ENCODE results near the gene RASA3. TPM values are rescaled to one million over a fixed set of nuclear protein-coding genes. Genes with fewer than 3 reads are reported as not detected.
"Not testable (repeated sequence)": the region's sequence is repeated elsewhere in the genome, so short reads cannot be mapped to it uniquely, and the experiment has no call there.

Gene RASA3
- polyA plus RNA-seq, 1 donor from 2014 or later = 8.5 TPM

DNA sequence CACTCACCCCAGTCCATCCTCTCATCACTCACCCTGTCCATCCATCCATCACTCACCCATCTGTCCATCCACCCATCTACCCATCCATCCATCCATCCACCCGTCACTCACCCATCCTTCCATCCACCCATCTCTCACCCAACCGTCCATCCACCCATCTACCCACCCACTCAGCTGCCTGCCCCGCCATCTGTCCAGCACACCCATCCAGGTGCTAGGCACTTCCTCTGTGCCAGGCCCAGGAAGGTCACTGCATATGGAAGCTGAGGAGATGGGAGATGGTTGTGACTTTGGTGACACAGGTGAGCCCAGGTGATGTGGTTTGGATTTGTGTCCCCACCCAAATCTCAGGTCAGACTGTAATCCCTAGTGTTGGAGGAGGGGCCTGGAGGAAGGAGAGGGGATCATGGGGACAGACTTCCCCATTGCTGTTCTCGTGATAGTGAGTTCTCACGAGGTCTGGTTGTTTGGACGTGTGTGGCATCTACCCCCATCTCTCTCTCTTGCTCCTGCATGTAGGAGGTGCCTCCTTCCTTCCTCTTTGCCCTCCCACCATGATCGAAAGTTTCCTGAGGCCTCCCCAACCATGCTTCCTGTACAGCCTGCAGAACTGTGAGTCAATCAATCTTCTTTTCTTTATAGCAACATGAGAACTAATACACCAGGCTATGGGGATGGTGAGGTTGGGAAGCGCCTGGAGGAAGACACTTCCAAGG, 142.7 kb downstream of the RASA3 start:
- H3K4me2 ChIP-seq (ENCODE audit: low read length) = no peak overlapping the region
- H3K9me3 ChIP-seq (ENCODE audit: low read length) = no peaks in the 10 kb centered on the region
- H3K27ac ChIP-seq (ENCODE audit: low read length) = no peak overlapping the region
- H3K79me2 ChIP-seq (replicated peaks; ENCODE audit: insufficient read depth, low read length) = no peaks in the 10 kb centered on the region
- H4K20me1 ChIP-seq (ENCODE audit: insufficient read depth) = no peaks in the 10 kb centered on the region
- H3K9me2 ChIP-seq (ENCODE audit: insufficient read depth, low read length) = no peaks in the 10 kb centered on the region
- no peaks in the 10 kb centered on the region for H3K27me3 ChIP-seq (ENCODE audit: insufficient read depth, low read depth, low read length)
- no peak overlapping the region for H3K9ac ChIP-seq (ENCODE audit: low read length)
- no peak overlapping the region for H2AFZ ChIP-seq (ENCODE audit: low read depth, low read length)
- no peaks in the 10 kb centered on the region for H3F3A ChIP-seq (ENCODE audit: insufficient read depth, low read length, poor library complexity, severe bottlenecking)
- H3K4me3 ChIP-seq (ENCODE audit: low read length) = no peak overlapping the region
- no peaks in the 10 kb centered on the region for H3K36me3 ChIP-seq (ENCODE audit: insufficient read depth, low read length)
- TF ChIP-seq EP300 (conservative IDR thresholded peaks at IDR 0.05; ENCODE audit: poor library complexity, severe bottlenecking) (no peak), SMC3 (conservative IDR thresholded peaks at IDR 0.05; ENCODE audit: poor library complexity) (no peak), TAF1 (IDR thresholded peaks at IDR 0.05; ENCODE audit: low read depth) (no peak), RAD21 (conservative IDR thresholded peaks at IDR 0.05) (no peak), EZH2 (IDR thresholded peaks at IDR 0.05; ENCODE audit: borderline replicate concordance, insufficient read depth, low read length, poor library complexity, severe bottlenecking) (no peak), POLR2AphosphoS5 (IDR thresholded peaks at IDR 0.05) (no peak), MXI1 (conservative IDR thresholded peaks at IDR 0.05; ENCODE audit: poor library complexity, severe bottlenecking) (no peak)
- TF ChIP-seq, protein P1, sequence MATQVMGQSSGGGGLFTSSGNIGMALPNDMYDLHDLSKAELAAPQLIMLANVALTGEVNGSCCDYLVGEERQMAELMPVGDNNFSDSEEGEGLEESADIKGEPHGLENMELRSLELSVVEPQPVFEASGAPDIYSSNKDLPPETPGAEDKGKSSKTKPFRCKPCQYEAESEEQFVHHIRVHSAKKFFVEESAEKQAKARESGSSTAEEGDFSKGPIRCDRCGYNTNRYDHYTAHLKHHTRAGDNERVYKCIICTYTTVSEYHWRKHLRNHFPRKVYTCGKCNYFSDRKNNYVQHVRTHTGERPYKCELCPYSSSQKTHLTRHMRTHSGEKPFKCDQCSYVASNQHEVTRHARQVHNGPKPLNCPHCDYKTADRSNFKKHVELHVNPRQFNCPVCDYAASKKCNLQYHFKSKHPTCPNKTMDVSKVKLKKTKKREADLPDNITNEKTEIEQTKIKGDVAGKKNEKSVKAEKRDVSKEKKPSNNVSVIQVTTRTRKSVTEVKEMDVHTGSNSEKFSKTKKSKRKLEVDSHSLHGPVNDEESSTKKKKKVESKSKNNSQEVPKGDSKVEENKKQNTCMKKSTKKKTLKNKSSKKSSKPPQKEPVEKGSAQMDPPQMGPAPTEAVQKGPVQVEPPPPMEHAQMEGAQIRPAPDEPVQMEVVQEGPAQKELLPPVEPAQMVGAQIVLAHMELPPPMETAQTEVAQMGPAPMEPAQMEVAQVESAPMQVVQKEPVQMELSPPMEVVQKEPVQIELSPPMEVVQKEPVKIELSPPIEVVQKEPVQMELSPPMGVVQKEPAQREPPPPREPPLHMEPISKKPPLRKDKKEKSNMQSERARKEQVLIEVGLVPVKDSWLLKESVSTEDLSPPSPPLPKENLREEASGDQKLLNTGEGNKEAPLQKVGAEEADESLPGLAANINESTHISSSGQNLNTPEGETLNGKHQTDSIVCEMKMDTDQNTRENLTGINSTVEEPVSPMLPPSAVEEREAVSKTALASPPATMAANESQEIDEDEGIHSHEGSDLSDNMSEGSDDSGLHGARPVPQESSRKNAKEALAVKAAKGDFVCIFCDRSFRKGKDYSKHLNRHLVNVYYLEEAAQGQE (IDR thresholded peaks at IDR 0.05; ENCODE audit: borderline replicate concordance) = no peak
- TF ChIP-seq, protein P2, sequence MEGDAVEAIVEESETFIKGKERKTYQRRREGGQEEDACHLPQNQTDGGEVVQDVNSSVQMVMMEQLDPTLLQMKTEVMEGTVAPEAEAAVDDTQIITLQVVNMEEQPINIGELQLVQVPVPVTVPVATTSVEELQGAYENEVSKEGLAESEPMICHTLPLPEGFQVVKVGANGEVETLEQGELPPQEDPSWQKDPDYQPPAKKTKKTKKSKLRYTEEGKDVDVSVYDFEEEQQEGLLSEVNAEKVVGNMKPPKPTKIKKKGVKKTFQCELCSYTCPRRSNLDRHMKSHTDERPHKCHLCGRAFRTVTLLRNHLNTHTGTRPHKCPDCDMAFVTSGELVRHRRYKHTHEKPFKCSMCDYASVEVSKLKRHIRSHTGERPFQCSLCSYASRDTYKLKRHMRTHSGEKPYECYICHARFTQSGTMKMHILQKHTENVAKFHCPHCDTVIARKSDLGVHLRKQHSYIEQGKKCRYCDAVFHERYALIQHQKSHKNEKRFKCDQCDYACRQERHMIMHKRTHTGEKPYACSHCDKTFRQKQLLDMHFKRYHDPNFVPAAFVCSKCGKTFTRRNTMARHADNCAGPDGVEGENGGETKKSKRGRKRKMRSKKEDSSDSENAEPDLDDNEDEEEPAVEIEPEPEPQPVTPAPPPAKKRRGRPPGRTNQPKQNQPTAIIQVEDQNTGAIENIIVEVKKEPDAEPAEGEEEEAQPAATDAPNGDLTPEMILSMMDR (IDR thresholded peaks at IDR 0.05; ENCODE audit: poor library complexity, severe bottlenecking) = no peak

DNA sequence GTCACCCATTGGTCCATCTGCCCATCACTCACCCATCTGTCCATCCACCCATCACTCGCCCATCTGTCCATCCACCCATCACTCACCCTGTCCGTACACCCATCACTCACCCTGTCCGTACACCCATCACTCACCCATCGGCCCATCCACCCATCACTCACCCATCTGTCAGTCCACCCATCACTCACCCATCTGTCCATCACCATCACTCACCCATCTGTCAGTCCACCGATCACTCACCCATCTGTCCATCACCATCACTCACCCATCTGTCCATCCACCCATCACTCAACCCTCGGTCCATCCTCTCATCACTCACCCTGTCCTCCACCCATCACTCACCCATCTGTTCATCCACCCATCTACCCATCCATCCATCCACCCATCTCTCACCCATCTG, 143.6 kb downstream of the RASA3 start:
- H3K9me2 ChIP-seq (ENCODE audit: insufficient read depth, low read length); H3K79me2 ChIP-seq (replicated peaks; ENCODE audit: insufficient read depth, low read length); H3K27me3 ChIP-seq (ENCODE audit: insufficient read depth, low read depth, low read length); H3K9me3 ChIP-seq (ENCODE audit: low read length); H3K4me3 ChIP-seq (ENCODE audit: low read length); H2AFZ ChIP-seq (ENCODE audit: low read depth, low read length); H3K27ac ChIP-seq (ENCODE audit: low read length); H3K36me3 ChIP-seq (ENCODE audit: insufficient read depth, low read length); H3K4me2 ChIP-seq (ENCODE audit: low read length); H3F3A ChIP-seq (ENCODE audit: insufficient read depth, low read length, poor library complexity, severe bottlenecking); H4K20me1 ChIP-seq (ENCODE audit: insufficient read depth); H3K9ac ChIP-seq (ENCODE audit: low read length): not testable (repeated sequence)
